ENCODE measurements around the gene KLF2. TPM values are rescaled to one million over a fixed set of nuclear protein-coding genes. Genes with fewer than 3 reads are reported as not detected.

KLF2 gene
- total and polyA plus RNA-seq, 2 donors (not counting 1 experiment from before 2014, with no cell fraction given): 242 to 3,965 TPM

GRCh38 chr19:16375157-16375935 is 50.7 kb downstream of the KLF2 start:
- WGBS (ENCODE audit: insufficient coverage): 95% methylated on average over 12 of the region's 14 CpGs
- no peak for TF ChIP-seq EZH2 (IDR thresholded peaks at IDR 0.05; ENCODE audit: borderline replicate concordance, insufficient read depth, low read depth, low read length, poor library complexity, severe bottlenecking)
- TF ChIP-seq CTCF (IDR thresholded peaks at IDR 0.05): no peak
- Histone ChIP-seq H3K4me2 (replicated peaks; ENCODE audit: low read depth, low read length, poor library complexity, severe bottlenecking) (no peak overlapping the region), H4K20me1 (ENCODE audit: control insufficient read depth, insufficient read depth, low read length, poor library complexity, severe bottlenecking) (no peaks in the 10 kb centered on the region), H3K9ac (ENCODE audit: low read length) (no peak overlapping the region), H3K27ac (ENCODE audit: low read length in 2 of 2) (no peak overlapping the region), H3K27me3 (replicated peaks in 1 of 4; ENCODE audit: control extremely low read depth in 1 of 4, control insufficient read depth in 3 of 4, insufficient read depth in 4 of 4, low read length in 3 of 4) (no peaks in the 10 kb centered on the region), H3K79me2 (ENCODE audit: control insufficient read depth, insufficient read depth, low read length) (peaks cover 76% of the 10 kb centered on the region), H3K4me3 (ENCODE audit: control extremely low read depth in 1 of 5, extremely low read depth in 1 of 5, insufficient read depth in 1 of 5, low read depth in 2 of 5, low read length in 4 of 5) (no peak overlapping the region), H2AFZ (ENCODE audit: insufficient read depth, low read depth, low read length, poor library complexity, severe bottlenecking) (no peak overlapping the region), H3K36me3 (replicated peaks in 1 of 2; ENCODE audit: control extremely low read depth in 1 of 2, control insufficient read depth in 1 of 2, extremely low read depth in 1 of 2, insufficient read depth in 2 of 2, low read length in 1 of 2) (peaks cover 2 to 59% of the 10 kb centered on the region in 2 experiments), H3K9me3 (ENCODE audit: control extremely low read depth in 1 of 3, control insufficient read depth in 2 of 3, insufficient read depth in 1 of 3, low read length in 2 of 3) (peaks cover 0 to 9% (median 0%) of the 10 kb centered on the region in 3 donors), H3K4me1 (ENCODE audit: control insufficient read depth in 2 of 2, insufficient read depth in 2 of 2, low read length in 2 of 2) (peaks cover 90 to 100% of the 10 kb centered on the region in 2 donors)
- Mint-ChIP-seq H3K4me3 (peak overlapping the region; percentile 7), H3K4me1 (peaks cover 67% of the 10 kb centered on the region), H3K27me3 (no peaks in the 10 kb centered on the region), H3K9me3 (ENCODE audit: insufficient read depth) (no peaks in the 10 kb centered on the region), H3K27ac (peak overlapping the region; percentile 81)
- no peak for DNase-seq
- no peak for ATAC-seq (ENCODE audit: low read depth)
- ChIA-PET CTCF (interaction anchor here (1.6 to 3.9 kb wide), 4 partner anchors 11 to 51 kb away, joined by 3 to 18 read pairs (median 6); partner anchors contain the start of gene KLF2), POLR2A (interaction anchor here (1.2 to 12.1 kb wide), 2 partner anchors 48 to 127 kb away, joined by 3 to 337 read pairs; partner anchors contain the start of gene KLF2)
- intact Hi-C loops (cut with micrococcal nuclease): no loop called here

GRCh38 chr19:16375936-16376185 is 51.2 kb downstream of the KLF2 start:
- Histone ChIP-seq H3K27ac (ENCODE audit: low read length in 2 of 2) (no peak overlapping the region), H3K4me2 (replicated peaks; ENCODE audit: low read depth, low read length, poor library complexity, severe bottlenecking) (no peak overlapping the region), H3K4me1 (ENCODE audit: control insufficient read depth in 2 of 2, insufficient read depth in 2 of 2, low read length in 2 of 2) (peaks cover 90 to 100% of the 10 kb centered on the region in 2 donors), H3K27me3 (replicated peaks in 1 of 4; ENCODE audit: control extremely low read depth in 1 of 4, control insufficient read depth in 3 of 4, insufficient read depth in 4 of 4, low read length in 3 of 4) (no peaks in the 10 kb centered on the region), H3K79me2 (ENCODE audit: control insufficient read depth, insufficient read depth, low read length) (peaks cover 81% of the 10 kb centered on the region), H3K36me3 (replicated peaks in 1 of 2; ENCODE audit: control extremely low read depth in 1 of 2, control insufficient read depth in 1 of 2, extremely low read depth in 1 of 2, insufficient read depth in 2 of 2, low read length in 1 of 2) (peaks cover 2 to 64% of the 10 kb centered on the region in 2 experiments), H4K20me1 (ENCODE audit: control insufficient read depth, insufficient read depth, low read length, poor library complexity, severe bottlenecking) (no peaks in the 10 kb centered on the region), H2AFZ (ENCODE audit: insufficient read depth, low read depth, low read length, poor library complexity, severe bottlenecking) (no peak overlapping the region), H3K9ac (ENCODE audit: low read length) (no peak overlapping the region), H3K4me3 (ENCODE audit: control extremely low read depth in 1 of 5, extremely low read depth in 1 of 5, insufficient read depth in 1 of 5, low read depth in 2 of 5, low read length in 4 of 5) (no peak overlapping the region), H3K9me3 (ENCODE audit: control extremely low read depth in 1 of 3, control insufficient read depth in 2 of 3, insufficient read depth in 1 of 3, low read length in 2 of 3) (peaks cover 0 to 9% (median 0%) of the 10 kb centered on the region in 3 donors)
- ChIA-PET CTCF (interaction anchor here (1.2 to 3.9 kb wide), 7 partner anchors 10 to 130 kb away, joined by 3 to 18 read pairs (median 5); partner anchors contain the start of gene KLF2), POLR2A (interaction anchor here (1.2 to 2.2 kb wide), 2 partner anchors 47 to 128 kb away, joined by 3 to 9 read pairs; no protein-coding TSS in a partner anchor)
- ATAC-seq (ENCODE audit: low read depth) (no peak), DNase-seq (no peak)
- intact Hi-C loops (cut with micrococcal nuclease): no loop called here
- TF ChIP-seq CTCF (IDR thresholded peaks at IDR 0.05) (no peak), EZH2 (IDR thresholded peaks at IDR 0.05; ENCODE audit: borderline replicate concordance, insufficient read depth, low read depth, low read length, poor library complexity, severe bottlenecking) (no peak)
- 95% methylated on average over 6 of the region's 7 CpGs for WGBS (ENCODE audit: insufficient coverage)
- H3K4me1 Mint-ChIP-seq: peaks cover 71% of the 10 kb centered on the region
- no peaks in the 10 kb centered on the region for H3K9me3 Mint-ChIP-seq (ENCODE audit: insufficient read depth)
- H3K27ac Mint-ChIP-seq: peak overlapping the region; percentile 81
- peak overlapping the region; percentile 7 for H3K4me3 Mint-ChIP-seq
- no peaks in the 10 kb centered on the region for H3K27me3 Mint-ChIP-seq

Data from B cell (primary cell).